Right lobe of liver (tissue), 4 donors: Measurements from ENCODE around the gene OAS3.

ENCODE experiments used
- POLR2A ChIP-seq: fragments of 450-650 bp; IDR thresholded peaks from one replicate; pipeline ENCODE4 v1.6.1; 2017; ENCODE audit warnings: antibody characterized with exemption, mild to moderate bottlenecking
- TF ChIP-seq, protein P1 (sequence below), 4 donors: fragments of 200-600 bp in 3 of 4; fragments of 450-650 bp in 1 of 4; IDR thresholded peaks; one replicate each; pipeline versions ENCODE4 v1.5.1 to v1.8.0; 2016 to 2022; ENCODE audit warnings: antibody characterized with exemption in 4 of 4, mild to moderate bottlenecking in 2 of 4
- donor health status: DM: no; HTN: no; CAD: no.
- donor health status: DM: no; HTN: no; CAD: no.
- donor health status: DM: no; HTN: yes; CAD: no.

- TF ChIP-seq, protein P1, sequence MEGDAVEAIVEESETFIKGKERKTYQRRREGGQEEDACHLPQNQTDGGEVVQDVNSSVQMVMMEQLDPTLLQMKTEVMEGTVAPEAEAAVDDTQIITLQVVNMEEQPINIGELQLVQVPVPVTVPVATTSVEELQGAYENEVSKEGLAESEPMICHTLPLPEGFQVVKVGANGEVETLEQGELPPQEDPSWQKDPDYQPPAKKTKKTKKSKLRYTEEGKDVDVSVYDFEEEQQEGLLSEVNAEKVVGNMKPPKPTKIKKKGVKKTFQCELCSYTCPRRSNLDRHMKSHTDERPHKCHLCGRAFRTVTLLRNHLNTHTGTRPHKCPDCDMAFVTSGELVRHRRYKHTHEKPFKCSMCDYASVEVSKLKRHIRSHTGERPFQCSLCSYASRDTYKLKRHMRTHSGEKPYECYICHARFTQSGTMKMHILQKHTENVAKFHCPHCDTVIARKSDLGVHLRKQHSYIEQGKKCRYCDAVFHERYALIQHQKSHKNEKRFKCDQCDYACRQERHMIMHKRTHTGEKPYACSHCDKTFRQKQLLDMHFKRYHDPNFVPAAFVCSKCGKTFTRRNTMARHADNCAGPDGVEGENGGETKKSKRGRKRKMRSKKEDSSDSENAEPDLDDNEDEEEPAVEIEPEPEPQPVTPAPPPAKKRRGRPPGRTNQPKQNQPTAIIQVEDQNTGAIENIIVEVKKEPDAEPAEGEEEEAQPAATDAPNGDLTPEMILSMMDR (IDR thresholded peaks at IDR 0.05) = no peak
- TF ChIP-seq POLR2A = no peak
These were observed 2.0 kb upstream of the OAS3 start for GRCh38 chr12:112936264-112936663.
